AG10803 (cell line): Measurements from ENCODE around the gene CMTR2.
A peak's percentile ranks its signal among the peaks of the same experiment; 100 is the strongest.
"Not testable (repeated sequence)": the region's sequence is repeated elsewhere in the genome, so short reads cannot be mapped to it uniquely, and the experiment has no call there.

Experiments
- DNase-seq: peaks from one replicate; pipeline ENCODE4 v3.0.0; 2010; ENCODE audit warnings: low read depth
- H3K4me3 ChIP-seq: 2 replicates; pipeline ENCODE4 v1.5.1; 2011; ENCODE audit warnings: mild to moderate bottlenecking, low read length, control low read depth
- CTCF ChIP-seq: conservative IDR thresholded peaks from 2 replicates; pipeline ENCODE4 v1.5.1; 2011; ENCODE audit warnings: mild to moderate bottlenecking, low read length, control low read depth, inconsistent platforms

Gene CMTR2

GRCh38 chr16:71315269-71315668 is 26.1 kb upstream of the CMTR2 start:
- no peak for TF ChIP-seq CTCF
- H3K4me3 ChIP-seq: no peak overlapping the region
- no peak for DNase-seq

- DNase-seq, H3K4me3 ChIP-seq: not testable (repeated sequence)
Measured at GRCh38 chr16:71313591-71313990, 24.4 kb upstream of the CMTR2 start.

GRCh38 chr16:71311553-71312158 is 22.5 kb upstream of the CMTR2 start:
- DNase-seq: peak; percentile 2
- TF ChIP-seq CTCF: peak; percentile 76
- H3K4me3 ChIP-seq: no peak overlapping the region

- no peak for DNase-seq
- H3K4me3 ChIP-seq: no peak overlapping the region
- TF ChIP-seq CTCF: no peak
Measured at GRCh38 chr16:71303938-71304337, 14.7 kb upstream of the CMTR2 start.

- TF ChIP-seq CTCF: no peak
- no peak for DNase-seq
- H3K4me3 ChIP-seq: no peak overlapping the region
Measured at GRCh38 chr16:71297341-71297634, 8.1 kb upstream of the CMTR2 start.

GRCh38 chr16:71296584-71297340 is 7.6 kb upstream of the CMTR2 start:
- TF ChIP-seq CTCF: no peak
- no peak for DNase-seq

GRCh38 chr16:71295950-71296349 is 6.7 kb upstream of the CMTR2 start:
- no peak overlapping the region for H3K4me3 ChIP-seq
- DNase-seq: no peak
- no peak for TF ChIP-seq CTCF

More at GRCh38 chr16:71296584-71297340, 7.6 kb upstream of the CMTR2 start:
- H3K4me3 ChIP-seq: no peak overlapping the region
